Body of pancreas (tissue), 4 donors: ENCODE results near the gene IL1RAPL1.

Experiments used
- CTCF ChIP-seq, 7 experiments: fragments of 450-650 bp in 4 of 7; fragments of 200-600 bp in 3 of 7; sonication (generic) in 3 of 7; IDR thresholded peaks; one replicate each; pipeline ENCODE4 v1.5.1; 2016 to 2019; ENCODE audit warnings: antibody characterized with exemption in 7 of 7
- POLR2A ChIP-seq, 3 donors: fragments of 450-650 bp; IDR thresholded peaks; one replicate each; pipeline ENCODE4 v1.6.1; 2016; ENCODE audit warnings: antibody characterized with exemption in 3 of 3, mild to moderate bottlenecking in 2 of 3

GRCh38 chrX:29113221-29113620 lies 526.0 kb downstream of the IL1RAPL1 start:
- TF ChIP-seq POLR2A (IDR thresholded peaks at IDR 0.05) (no peak), CTCF (IDR thresholded peaks at IDR 0.05) (no peak)
